Cerebellar cortex (tissue), 1 donor: ENCODE measurements around the gene ADCY2.

ENCODE experiments used
- DNase-seq: peaks from one replicate; pipeline ENCODE4 v3.0.0-alpha.2; 2015; ENCODE audit warnings: low spot score

ADCY2 gene

DNA sequence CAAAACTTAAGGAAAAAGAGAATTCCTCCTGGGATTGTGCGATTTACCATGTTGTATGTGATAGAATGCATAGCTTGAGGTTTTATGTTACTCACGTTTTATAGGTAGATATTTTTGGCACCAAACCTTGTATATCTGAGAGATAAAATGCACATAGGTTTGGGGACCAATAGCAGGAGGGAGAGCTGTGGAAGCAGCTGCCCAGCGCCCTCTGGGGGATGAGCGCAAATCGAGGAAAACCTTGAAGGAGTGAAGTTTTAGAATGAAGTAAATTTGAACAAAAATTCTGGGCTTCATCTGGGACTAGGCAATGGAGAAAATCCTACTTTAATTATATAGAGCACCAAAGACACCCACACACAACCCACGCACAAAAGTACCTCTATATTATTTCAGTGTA, 197.0 kb downstream of the ADCY2 start:
- DNase-seq, result peak; percentile 22

GRCh38 chr5:7597059-7597642, 201.2 kb downstream of the ADCY2 start:
- no peak for DNase-seq

DNA sequence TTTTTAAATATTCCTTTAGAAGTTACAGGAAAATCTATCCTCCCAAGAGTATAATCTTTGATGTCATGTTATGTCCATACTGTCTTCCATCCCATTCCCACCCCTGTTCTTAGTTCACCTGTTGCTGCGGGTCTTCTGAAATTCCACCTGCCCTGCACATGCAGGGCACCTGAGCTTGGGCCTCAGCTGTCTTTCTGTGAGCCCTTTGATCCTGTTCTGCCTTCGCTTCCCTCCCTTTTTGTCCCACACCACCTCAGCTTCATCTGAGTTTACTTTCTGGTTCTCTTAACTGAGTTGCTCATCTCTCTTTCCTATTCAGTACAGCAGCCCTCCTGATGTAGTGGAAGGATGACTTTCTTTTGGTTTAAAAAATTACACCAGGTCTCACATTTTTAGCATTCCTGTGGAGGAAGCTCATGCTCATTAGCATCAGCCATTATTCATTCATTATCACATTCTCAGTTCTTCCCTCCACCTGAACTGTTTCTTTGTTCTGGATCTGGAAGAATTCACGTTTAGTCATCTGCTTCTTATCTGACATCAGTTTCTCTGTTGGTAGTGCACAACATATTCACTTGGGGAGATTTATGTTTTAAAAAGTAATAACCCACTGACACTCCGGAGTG, 211.0 kb downstream of the ADCY2 start:
- DNase-seq, result no peak

DNA sequence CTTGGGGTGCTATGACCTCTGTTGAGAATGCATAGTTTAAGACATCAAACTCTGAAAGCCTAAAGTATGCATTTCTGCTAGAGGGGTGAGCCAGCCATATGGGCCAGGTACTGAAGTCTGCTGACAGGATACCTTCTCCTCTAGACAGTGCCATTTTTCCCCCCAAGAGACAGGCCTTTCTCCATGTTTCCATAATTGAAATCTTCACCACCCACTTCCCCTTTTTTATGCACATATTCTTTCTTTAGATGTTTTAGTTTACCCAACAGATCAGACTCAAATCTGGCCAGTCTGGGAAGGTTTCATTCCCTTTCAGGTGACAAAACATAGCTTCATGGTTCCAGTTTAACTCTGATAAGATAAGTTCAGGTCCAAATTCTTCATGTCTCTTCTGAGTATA, 212.8 kb downstream of the ADCY2 start:
- no peak for DNase-seq

GRCh38 chr5:7609726-7610125, 213.8 kb downstream of the ADCY2 start:
- DNase-seq, result no peak

- no peak for DNase-seq
Measured at GRCh38 chr5:7610531-7611177, 214.7 kb downstream of the ADCY2 start.

- DNase-seq, result no peak
Measured at GRCh38 chr5:7611518-7611917, 215.6 kb downstream of the ADCY2 start.

GRCh38 chr5:7615566-7616061, 219.7 kb downstream of the ADCY2 start:
- DNase-seq, result no peak

- no peak for DNase-seq
Measured at GRCh38 chr5:7616897-7617296, 221.0 kb downstream of the ADCY2 start.

DNA sequence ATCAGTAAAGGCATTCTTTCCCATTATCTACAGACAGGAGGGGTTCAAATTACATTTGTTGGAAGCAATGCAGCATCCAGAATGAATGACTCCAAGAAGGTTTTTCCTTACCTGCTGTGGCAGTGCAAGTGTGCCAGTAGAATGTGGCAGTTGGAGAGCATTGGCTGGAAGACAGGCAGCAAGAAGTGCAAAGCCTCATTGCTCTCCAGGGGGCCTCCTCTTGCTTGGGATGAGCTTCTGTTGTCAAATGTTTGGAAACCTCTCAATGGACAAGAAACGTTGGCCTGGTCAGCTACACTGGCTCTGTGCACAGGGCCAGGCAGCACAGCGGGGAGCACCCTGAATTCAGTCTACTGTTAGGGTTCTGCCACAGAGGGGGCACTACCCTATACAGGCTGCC, 226.6 kb downstream of the ADCY2 start:
- peak; percentile 55 for DNase-seq

GRCh38 chr5:7625740-7626139, 229.8 kb downstream of the ADCY2 start:
- DNase-seq, result no peak

DNA sequence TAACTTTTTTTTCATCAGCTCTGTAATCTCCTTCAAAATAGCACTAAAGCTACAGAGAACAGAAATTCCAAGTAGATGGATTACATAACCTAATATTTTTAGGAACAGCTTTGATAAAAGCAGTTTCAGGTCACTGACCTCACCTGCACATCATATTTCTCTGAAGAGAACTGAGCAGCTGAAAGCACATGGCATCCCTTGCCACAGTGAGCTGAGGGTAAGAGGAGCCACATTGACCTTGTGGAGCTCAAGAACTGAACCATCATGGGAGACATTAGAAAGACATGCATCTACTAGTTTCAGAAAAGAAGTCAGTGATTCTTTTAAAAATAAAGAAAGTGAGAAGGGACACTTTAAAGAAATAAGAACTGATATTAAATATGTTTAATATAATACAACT, 232.3 kb downstream of the ADCY2 start:
- no peak for DNase-seq

GRCh38 chr5:7628820-7629219, 232.9 kb downstream of the ADCY2 start:
- no peak for DNase-seq

DNA sequence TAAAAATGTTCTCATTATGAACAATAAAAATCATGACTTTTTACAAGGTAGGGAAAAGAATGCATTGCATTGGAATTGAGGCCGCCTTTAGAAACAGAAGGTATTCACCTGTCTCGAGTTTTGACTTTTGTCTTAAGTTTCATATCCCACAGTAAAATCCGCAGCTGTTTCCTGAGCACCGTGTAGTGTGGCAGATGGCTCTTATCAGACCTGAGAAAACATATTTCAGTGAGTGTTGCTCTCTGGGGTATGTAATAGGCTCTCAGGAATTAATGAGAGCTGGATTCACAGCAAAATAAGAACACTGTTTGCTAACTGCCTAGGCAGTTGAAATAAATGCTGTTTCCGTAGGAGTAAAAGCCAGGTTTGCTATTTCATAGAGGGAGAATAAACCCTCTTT, 233.6 kb downstream of the ADCY2 start:
- no peak for DNase-seq

GRCh38 chr5:7634837-7635236, 238.9 kb downstream of the ADCY2 start:
- DNase-seq, result no peak

DNA sequence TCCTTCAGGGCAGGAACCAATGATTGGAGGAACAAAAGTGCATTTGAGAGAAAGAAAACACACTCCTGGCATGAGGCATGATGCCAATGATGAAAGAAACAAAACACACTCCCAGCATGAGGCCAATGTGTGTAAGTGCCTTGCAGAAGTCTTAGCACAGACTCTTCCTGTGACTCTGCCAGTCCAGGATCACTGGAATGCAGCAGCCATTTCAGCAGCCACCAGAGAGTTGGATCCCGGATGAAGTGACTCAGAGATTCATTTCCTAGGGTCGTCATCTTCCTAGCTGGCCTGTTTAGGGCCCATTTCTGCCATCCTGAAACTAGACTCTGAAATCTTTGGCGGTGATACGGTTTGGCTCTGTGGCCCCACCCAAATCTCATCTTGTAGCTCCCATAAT, 242.5 kb downstream of the ADCY2 start:
- DNase-seq, result no peak

DNA sequence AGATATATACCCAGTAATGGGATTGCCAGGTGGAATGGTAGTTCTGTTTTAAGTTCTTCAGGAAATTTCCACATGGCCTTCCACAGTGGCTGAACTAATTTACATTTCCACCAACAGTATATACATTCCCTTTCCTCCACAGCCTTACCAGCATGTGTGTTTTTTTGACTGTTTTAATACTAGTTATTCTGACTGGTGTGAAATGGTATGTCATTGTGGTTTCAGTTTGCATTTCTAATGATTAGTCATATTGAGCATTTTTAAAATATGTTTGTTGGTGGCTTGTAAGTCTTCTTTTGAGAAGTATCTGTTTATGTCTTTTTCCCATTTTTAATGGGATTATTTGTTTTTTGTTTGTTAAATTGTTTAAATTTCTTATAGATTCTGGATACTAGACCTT, 246.1 kb downstream of the ADCY2 start:
- no peak for DNase-seq

DNA sequence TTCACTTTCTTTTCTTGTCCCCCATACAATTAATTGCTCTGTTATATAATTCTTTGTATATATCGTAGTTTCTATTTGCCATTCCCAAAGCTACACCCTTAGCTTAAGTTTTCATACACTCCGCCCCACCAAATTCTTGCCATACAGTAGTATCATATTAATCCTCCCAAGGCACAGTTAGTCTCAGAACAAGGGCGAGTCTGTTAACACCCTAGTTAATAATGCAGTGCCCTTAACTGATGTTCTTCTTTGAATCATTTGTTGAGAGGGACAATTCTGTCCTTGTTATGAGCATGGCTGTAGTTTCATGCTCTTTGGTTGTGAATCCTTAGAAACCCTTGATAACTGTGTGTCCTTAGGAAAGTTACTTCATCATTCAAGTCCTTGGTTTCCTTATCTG, 248.8 kb downstream of the ADCY2 start:
- DNase-seq, result no peak

DNA sequence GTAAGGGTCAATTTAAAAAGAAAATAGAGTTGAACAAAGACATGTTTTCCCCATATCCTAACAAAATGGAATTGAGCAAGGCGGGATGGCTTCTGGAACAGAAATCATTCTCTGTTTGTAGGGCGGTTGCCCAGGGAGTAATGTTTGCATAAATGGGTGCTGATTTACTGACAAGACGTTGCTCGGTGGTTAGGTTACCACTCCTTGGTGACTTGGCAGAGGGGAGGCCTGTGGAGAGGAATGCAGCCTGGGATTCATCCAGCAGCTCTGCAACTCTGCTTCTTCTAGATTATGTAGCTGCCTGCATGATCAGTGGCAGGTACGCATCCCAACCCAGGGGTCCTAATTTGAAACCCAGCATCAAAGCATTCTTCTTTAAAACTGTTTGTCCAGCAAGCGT, 254.8 kb downstream of the ADCY2 start:
- DNase-seq, result peak; percentile 1

DNA sequence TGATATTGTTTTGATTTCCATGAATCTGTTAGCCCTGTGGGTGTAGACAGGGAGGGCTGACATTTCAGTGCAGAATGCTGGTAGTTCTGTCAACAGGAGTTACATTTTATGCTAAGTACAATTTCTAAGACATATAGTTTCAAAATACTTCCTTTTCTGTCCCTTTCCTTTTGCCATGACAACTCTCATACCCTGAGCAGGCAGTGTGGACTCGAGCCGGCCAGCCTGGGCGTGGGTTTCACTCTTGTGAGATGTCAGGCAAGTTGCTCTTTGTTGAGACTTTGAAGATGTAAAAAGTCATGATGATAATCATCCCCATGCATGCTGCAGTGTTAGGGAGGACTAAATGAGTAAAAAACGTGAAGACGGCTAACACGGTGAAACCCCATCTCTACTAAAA, 257.1 kb downstream of the ADCY2 start:
- no peak for DNase-seq

DNA sequence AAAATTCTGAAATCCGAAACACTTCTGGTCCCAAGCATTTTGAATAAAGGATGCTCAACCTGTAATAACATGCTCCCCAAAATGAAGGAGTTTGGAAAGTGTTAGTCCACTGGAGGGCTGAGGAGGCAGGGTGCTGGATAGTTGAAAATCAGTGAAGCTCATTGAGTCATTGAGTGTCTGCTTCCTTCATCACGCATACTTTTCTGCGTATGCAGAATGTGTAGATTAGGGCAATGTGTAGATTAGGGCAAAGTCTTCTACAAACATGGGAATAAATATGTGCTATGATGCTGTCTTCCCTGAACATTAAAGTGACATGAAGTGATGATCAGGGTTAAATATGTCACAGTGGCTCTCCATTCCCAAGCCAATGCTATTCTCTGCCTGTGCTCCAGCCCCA, 261.2 kb downstream of the ADCY2 start:
- DNase-seq, result no peak

- DNase-seq, result no peak
Measured at GRCh38 chr5:7659420-7659819, 263.5 kb downstream of the ADCY2 start.

DNA sequence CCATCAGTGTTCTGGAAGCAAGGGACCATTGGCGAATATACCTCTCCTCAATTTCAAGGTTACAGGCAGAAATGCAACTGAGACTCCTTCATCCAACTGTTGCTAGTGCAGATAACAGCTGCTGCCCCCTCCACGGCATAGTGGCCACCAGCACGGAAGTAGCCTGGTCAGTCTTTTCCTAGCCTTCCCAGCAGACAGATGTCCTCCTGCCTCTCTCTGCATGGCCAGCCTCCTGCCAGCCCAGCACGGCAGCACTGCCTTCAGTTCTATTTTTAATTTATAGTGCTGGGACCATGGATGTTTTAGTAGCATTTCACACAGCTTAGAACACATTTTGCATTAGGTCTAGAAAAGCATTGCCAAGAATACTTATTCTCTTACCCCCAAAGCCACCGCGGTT, 266.4 kb downstream of the ADCY2 start:
- DNase-seq, result no peak

DNA sequence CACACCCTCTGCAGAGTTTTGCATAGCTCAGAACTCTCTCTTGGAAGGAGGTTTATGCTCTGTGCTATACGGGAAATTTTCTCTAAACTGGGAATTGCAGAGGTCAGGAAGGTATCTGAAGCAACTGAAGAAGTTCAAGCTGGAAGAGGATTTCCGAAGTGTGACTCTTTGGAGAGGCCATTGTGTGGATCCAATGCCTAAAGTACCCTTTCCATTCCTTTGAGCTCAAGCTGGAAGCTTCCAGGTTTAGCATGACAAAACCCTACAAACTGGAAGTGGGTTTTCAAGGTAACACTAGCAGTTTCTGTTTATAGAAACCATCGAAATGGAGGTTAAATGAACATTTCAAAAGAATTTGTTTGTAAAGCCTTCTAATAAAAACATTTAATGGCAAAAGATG, 267.9 kb downstream of the ADCY2 start:
- no peak for DNase-seq
